NT2/D1 (cell line): Measurements from ENCODE around the gene SIRT4.

Experiments used
- SUZ12 ChIP-seq: IDR thresholded peaks from 2 replicates; pipeline ENCODE4 v1.6.1; 2011; ENCODE audit not compliant: insufficient read length, insufficient read depth; ENCODE audit errors: extremely low read depth
- ZNF274 ChIP-seq: IDR thresholded peaks from 2 replicates; pipeline ENCODE4 v1.6.1; 2011; ENCODE audit warnings: mild to moderate bottlenecking, low read depth, low read length

- TF ChIP-seq SUZ12, result no peak
- no peak for TF ChIP-seq ZNF274
Measured at GRCh38 chr12:120353136-120353535, 51.0 kb downstream of the SIRT4 start.
